Caco-2 (cell line): ENCODE measurements around the gene RSRC1. TPM values are rescaled to one million over a fixed set of nuclear protein-coding genes. Genes with fewer than 3 reads are reported as not detected.

Experiments
- BruUV-seq: library from RNA; stranded (reverse); fragments of 400-500 nt; replicated peaks from 2 replicates; lab custom pipeline; 2021; lab: Mats Ljungman, UMichigan
- CTCF ChIA-PET: fragments of 300-600 bp; sonication (Branson Sonifier 250); formaldehyde crosslinking; loops from one replicate; lab custom pipeline; 2022; ENCODE audit warnings: antibody characterized with exemption; lab: Charles Lee
- POLR2A ChIA-PET: fragments of 300-600 bp; sonication (Branson Sonifier 250); formaldehyde crosslinking; loops from one replicate; lab custom pipeline; 2022; ENCODE audit warnings: antibody characterized with exemption; lab: Charles Lee
- DNase-seq, 2 experiments: peaks; one replicate each; pipeline versions ENCODE4 v3.0.0 to v3.0.0-alpha.2; 2020 to 2022
- H3K27me3 ChIP-seq: replicated peaks from 2 replicates; pipeline ENCODE4 v1.6.0; 2011; ENCODE audit warnings: low read length; ENCODE audit not compliant: control insufficient read depth, insufficient read depth
- H3K36me3 ChIP-seq: 2 replicates; pipeline ENCODE4 v1.5.1; 2011; ENCODE audit warnings: low read length; ENCODE audit not compliant: control insufficient read depth, insufficient read depth
- H3K4me1 ChIP-seq: fragments of 250-450 bp; sonication (Bioruptor Pico); 2 replicates; pipeline ENCODE4 v1.5.1; 2020; ENCODE audit warnings: mild to moderate bottlenecking
- H3K4me3 ChIP-seq: 2 replicates; pipeline ENCODE4 v1.5.1; 2011; ENCODE audit warnings: low read depth, mild to moderate bottlenecking, control low read depth, low read length
- H3K9me3 ChIP-seq: fragments of 250-450 bp; sonication (Bioruptor Pico); 2 replicates; pipeline ENCODE4 v1.5.1; 2020; ENCODE audit warnings: mild to moderate bottlenecking, moderate library complexity
- H3K27ac Mint-ChIP-seq: one replicate; pipeline ENCODE4 v1.8.0; 2022; ENCODE audit warnings: mixed read lengths; ENCODE audit not compliant: unreplicated experiment
- H3K27me3 Mint-ChIP-seq: one replicate; pipeline ENCODE4 v1.8.0; 2022; ENCODE audit warnings: mixed read lengths; ENCODE audit not compliant: insufficient read depth, unreplicated experiment
- H3K36me3 Mint-ChIP-seq: one replicate; pipeline ENCODE4 v1.8.0; 2022; ENCODE audit warnings: mild to moderate bottlenecking, mixed read lengths; ENCODE audit not compliant: insufficient read depth, unreplicated experiment
- H3K4me1 Mint-ChIP-seq: one replicate; pipeline ENCODE4 v1.8.0; 2022; ENCODE audit warnings: low read depth, mixed read lengths; ENCODE audit not compliant: unreplicated experiment
- H3K4me3 Mint-ChIP-seq: one replicate; pipeline ENCODE4 v1.8.0; 2022; ENCODE audit warnings: mild to moderate bottlenecking, moderate library complexity, mixed read lengths; ENCODE audit not compliant: unreplicated experiment
- H3K9me3 Mint-ChIP-seq: one replicate; pipeline ENCODE4 v1.8.0; 2022; ENCODE audit warnings: mixed read lengths; ENCODE audit not compliant: unreplicated experiment
- CTCF ChIP-seq, 2 experiments: fragments of 200-600 bp in 1 of 2; IDR thresholded peaks; 1 replicate in 1 of 2; 2 replicates in 1 of 2; pipeline versions ENCODE4 v1.5.1 to v1.8.0; 2011 to 2022; ENCODE audit warnings: antibody characterized with exemption in 1 of 2, control low read depth in 1 of 2, inconsistent platforms in 1 of 2, low read depth in 1 of 2, low read length in 1 of 2, mild to moderate bottlenecking in 1 of 2, moderate library complexity in 1 of 2; ENCODE audit not compliant: insufficient read depth in 1 of 2, severe bottlenecking in 1 of 2, unreplicated experiment in 1 of 2
- intact Hi-C: fragments of 100-400 bp; cut with micrococcal nuclease; formaldehyde crosslinking; loops from one replicate; pipeline ENCODE4 v1.10.0; 2022; ENCODE audit not compliant: unreplicated experiment
- total RNA-seq: library from RNA; stranded (reverse); gene quantifications from 2 replicates; pipeline ENCODE4 v1.2.3, GENCODE V29; 2022

The RSRC1 gene
- total RNA-seq, 1 experiment from 2014 or later, result 38.4 TPM

- H3K27me3 ChIP-seq, result no peaks in the 10 kb centered on the region
- DNase-seq, result no peak
- TSS peak; percentile 60 for BruUV-seq
- no peak for TF ChIP-seq CTCF (IDR thresholded peaks at IDR 0.05; ENCODE audit: insufficient read depth in 1 of 2, low read depth in 1 of 2, low read length in 1 of 2, severe bottlenecking in 1 of 2, unreplicated experiment in 1 of 2)
- no peaks in the 10 kb centered on the region for H3K4me1 ChIP-seq
- ChIA-PET CTCF (interaction anchor here (1.5 kb wide), 1 partner anchor 11 kb away, joined by 3 read pairs; no protein-coding TSS in a partner anchor), POLR2A (interaction anchor here (0.7 to 2.0 kb wide), 2 partner anchors 10 to 13 kb away, joined by 3 to 22 read pairs; partner anchors contain the start of gene RSRC1)
- H3K4me3 ChIP-seq, result peak overlapping the region; percentile 74
- Mint-ChIP-seq H3K4me1 (peaks cover 10% of the 10 kb centered on the region), H3K9me3 (no peaks in the 10 kb centered on the region), H3K27ac (no peak overlapping the region), H3K36me3 (peaks cover 6% of the 10 kb centered on the region), H3K27me3 (peaks cover 3% of the 10 kb centered on the region), H3K4me3 (peak overlapping the region; percentile 75)
- intact Hi-C loops, result no loop called here
- no peaks in the 10 kb centered on the region for H3K9me3 ChIP-seq
- H3K36me3 ChIP-seq, result no peaks in the 10 kb centered on the region
These were observed 12.8 kb upstream of the RSRC1 start for GRCh38 chr3:158097081-158097592.

- H3K4me3 ChIP-seq, result peak overlapping the region; percentile 74
- POLR2A ChIA-PET, result interaction anchor here (0.7 to 2.0 kb wide), 2 partner anchors 9 to 12 kb away, joined by 3 to 22 read pairs; partner anchors contain the start of gene RSRC1
- no peak for TF ChIP-seq CTCF (IDR thresholded peaks at IDR 0.05; ENCODE audit: insufficient read depth in 1 of 2, low read depth in 1 of 2, low read length in 1 of 2, severe bottlenecking in 1 of 2, unreplicated experiment in 1 of 2)
- no peaks in the 10 kb centered on the region for H3K27me3 ChIP-seq
- DNase-seq, result peak; percentile 88 to 91
- no peaks in the 10 kb centered on the region for H3K4me1 ChIP-seq
- H3K9me3 Mint-ChIP-seq, result no peaks in the 10 kb centered on the region
- no peaks in the 10 kb centered on the region for H3K36me3 ChIP-seq
- H3K4me1 Mint-ChIP-seq, result peaks cover 10% of the 10 kb centered on the region
- CTCF ChIA-PET, result no interaction called here
- no TSS peak for BruUV-seq
- peaks cover 6% of the 10 kb centered on the region for H3K36me3 Mint-ChIP-seq
- H3K4me3 Mint-ChIP-seq, result peak overlapping the region; percentile 75
- no peaks in the 10 kb centered on the region for H3K9me3 ChIP-seq
- intact Hi-C loops, result loop anchor here (1.0 kb wide), 1 partner anchor 13 kb away; the partner anchor contains the start of gene RSRC1
- peak overlapping the region; percentile 46 for H3K27ac Mint-ChIP-seq
- H3K27me3 Mint-ChIP-seq, result peaks cover 3% of the 10 kb centered on the region
These were observed 12.1 kb upstream of the RSRC1 start for GRCh38 chr3:158097593-158098308.

GRCh38 chr3:158098309-158098639, 11.6 kb upstream of the RSRC1 start:
- Histone ChIP-seq H3K36me3 (no peaks in the 10 kb centered on the region), H3K4me1 (no peaks in the 10 kb centered on the region), H3K27me3 (no peaks in the 10 kb centered on the region), H3K4me3 (peak overlapping the region; percentile 74), H3K9me3 (no peaks in the 10 kb centered on the region)
- no TSS peak for BruUV-seq
- Mint-ChIP-seq H3K4me1 (peaks cover 10% of the 10 kb centered on the region), H3K9me3 (no peaks in the 10 kb centered on the region), H3K36me3 (peaks cover 6% of the 10 kb centered on the region), H3K27ac (peak overlapping the region; percentile 46), H3K27me3 (peaks cover 5% of the 10 kb centered on the region), H3K4me3 (peak overlapping the region; percentile 75)
- intact Hi-C loops, result loop anchor here (1.0 kb wide), 1 partner anchor 12 kb away; the partner anchor contains the start of gene RSRC1
- no peak for DNase-seq
- ChIA-PET CTCF (no interaction called here), POLR2A (interaction anchor here (2.0 kb wide), 1 partner anchor 12 kb away, joined by 22 read pairs; the partner anchor contains the start of gene RSRC1)
- TF ChIP-seq CTCF (IDR thresholded peaks at IDR 0.05; ENCODE audit: insufficient read depth in 1 of 2, low read depth in 1 of 2, low read length in 1 of 2, severe bottlenecking in 1 of 2, unreplicated experiment in 1 of 2), result no peak
